Endometrium (tissue), 2 donors: ENCODE results near the gene RPRD2.

Source experiments
- FAIRE-seq: peaks from 2 replicates; lab custom pipeline; 2012; peaks lifted over from hg19 to GRCh38; lab: Jason Lieb, UNC
- donor health status: control.
- donor health status: control.

The RPRD2 gene

GRCh38 chr1:150514913-150515327 is 151.0 kb downstream of the RPRD2 start:
- no peak for FAIRE-seq

GRCh38 chr1:150515328-150516049 is 151.5 kb downstream of the RPRD2 start, which contains the start of gene FALEC:
Gene FALEC (plus strand): TSS chr1:150515752.
- FAIRE-seq, result no peak

GRCh38 chr1:150516050-150516591 is 152.2 kb downstream of the RPRD2 start:
- FAIRE-seq, result no peak

- no peak for FAIRE-seq
Observed at GRCh38 chr1:150516616-150517015, 152.7 kb downstream of the RPRD2 start.

- FAIRE-seq, result no peak
Observed at GRCh38 chr1:150521196-150521968, 157.4 kb downstream of the RPRD2 start.

GRCh38 chr1:150525348-150525747 is 161.4 kb downstream of the RPRD2 start:
- FAIRE-seq, result no peak
